Nephron progenitor cell (in vitro differentiated cells): Measurements from ENCODE around the gene LOXL3.

Source experiments
- DNase-seq: peaks from one replicate; pipeline ENCODE4 v3.0.0; 2021
- H3K27ac Mint-ChIP-seq: 2 replicates; pipeline ENCODE4 v1.8.0; 2021; ENCODE audit warnings: mild to moderate bottlenecking, moderate library complexity, mixed read lengths
- H3K27me3 Mint-ChIP-seq: 2 replicates; pipeline ENCODE4 v1.8.0; 2021; ENCODE audit warnings: mild to moderate bottlenecking, low read depth, mixed read lengths; ENCODE audit not compliant: poor library complexity
- H3K36me3 Mint-ChIP-seq: 2 replicates; pipeline ENCODE4 v1.8.0; 2021; ENCODE audit warnings: low read depth, mixed read lengths
- H3K4me1 Mint-ChIP-seq: 2 replicates; pipeline ENCODE4 v1.8.0; 2021; ENCODE audit warnings: mixed read lengths
- H3K4me3 Mint-ChIP-seq: 2 replicates; pipeline ENCODE4 v1.8.0; 2021; ENCODE audit warnings: mild to moderate bottlenecking, moderate library complexity, mixed read lengths
- H3K9me3 Mint-ChIP-seq: 2 replicates; pipeline ENCODE4 v1.8.0; 2021; ENCODE audit warnings: mild to moderate bottlenecking, moderate library complexity, mixed read lengths
- CTCF ChIP-seq: fragments of 200-600 bp; sonication (generic); IDR thresholded peaks from 2 replicates; pipeline ENCODE4 v1.5.0; 2021; ENCODE audit warnings: antibody characterized with exemption

LOXL3 gene

GRCh38 chr2:74542978-74543377 is 10.8 kb downstream of the LOXL3 start:
- peaks cover 23% of the 10 kb centered on the region for H3K36me3 Mint-ChIP-seq
- no peak for TF ChIP-seq CTCF
- H3K4me3 Mint-ChIP-seq, result no peak overlapping the region
- H3K9me3 Mint-ChIP-seq, result no peaks in the 10 kb centered on the region
- no peak overlapping the region for H3K27ac Mint-ChIP-seq
- peaks cover 29% of the 10 kb centered on the region for H3K27me3 Mint-ChIP-seq
- peaks cover 15% of the 10 kb centered on the region for H3K4me1 Mint-ChIP-seq
- DNase-seq, result no peak

- H3K36me3 Mint-ChIP-seq, result peaks cover 23% of the 10 kb centered on the region
- TF ChIP-seq CTCF, result no peak
- H3K9me3 Mint-ChIP-seq, result no peaks in the 10 kb centered on the region
- no peak overlapping the region for H3K4me3 Mint-ChIP-seq
- peaks cover 9% of the 10 kb centered on the region for H3K27me3 Mint-ChIP-seq
- no peak overlapping the region for H3K27ac Mint-ChIP-seq
- no peak for DNase-seq
- peaks cover 13% of the 10 kb centered on the region for H3K4me1 Mint-ChIP-seq
These were observed 13.5 kb downstream of the LOXL3 start for GRCh38 chr2:74540291-74540690.

GRCh38 chr2:74538881-74539339 is 14.8 kb downstream of the LOXL3 start:
- Mint-ChIP-seq H3K36me3 (peaks cover 21% of the 10 kb centered on the region), H3K9me3 (no peaks in the 10 kb centered on the region), H3K27ac (no peak overlapping the region), H3K27me3 (peaks cover 3% of the 10 kb centered on the region), H3K4me1 (peaks cover 13% of the 10 kb centered on the region), H3K4me3 (no peak overlapping the region)
- no peak for DNase-seq
- TF ChIP-seq CTCF, result no peak

- Mint-ChIP-seq H3K9me3 (no peaks in the 10 kb centered on the region), H3K27ac (no peak overlapping the region), H3K27me3 (peaks cover 3% of the 10 kb centered on the region), H3K36me3 (peaks cover 22% of the 10 kb centered on the region), H3K4me3 (no peak overlapping the region), H3K4me1 (peaks cover 15% of the 10 kb centered on the region)
- no peak for DNase-seq
- no peak for TF ChIP-seq CTCF
These were observed 16.6 kb downstream of the LOXL3 start for GRCh38 chr2:74537140-74537539.

DNA sequence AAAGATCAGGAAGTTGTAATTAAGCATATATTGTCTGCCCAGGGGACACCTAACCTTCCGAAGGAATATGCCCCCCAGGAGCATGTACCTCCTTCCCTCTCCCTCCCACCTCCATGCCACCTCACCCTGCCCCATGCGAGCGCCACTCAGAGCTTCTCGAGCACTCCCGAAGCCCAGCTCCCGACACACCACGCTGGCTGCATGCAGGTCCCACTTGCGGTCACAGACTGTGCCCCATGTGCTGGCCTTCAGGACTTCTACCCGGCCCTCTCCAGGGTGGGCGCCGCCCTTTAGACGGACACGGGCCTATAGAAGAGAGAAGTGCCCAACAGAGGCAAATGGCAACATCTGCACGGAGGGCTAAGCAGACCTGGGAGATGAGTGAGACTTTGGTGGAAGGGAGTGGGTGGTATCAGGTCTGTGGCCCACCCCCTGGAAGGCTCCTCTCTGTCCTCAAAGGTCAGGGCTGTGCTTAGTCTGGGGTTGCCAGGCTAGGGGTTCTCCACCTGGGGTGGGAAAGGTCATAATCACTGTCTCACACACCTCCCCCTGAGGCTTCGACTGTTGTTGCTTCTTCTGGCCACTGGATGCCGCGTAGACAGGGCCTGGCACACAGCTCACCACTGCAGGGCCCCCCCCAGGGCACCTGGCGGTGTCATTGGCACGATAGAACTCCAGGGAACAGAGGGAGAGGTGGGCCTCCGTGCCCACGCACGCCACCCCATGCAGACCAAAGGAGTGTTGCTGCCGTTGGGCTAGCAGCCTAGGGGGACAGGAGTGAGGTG is 17.4 kb downstream of the LOXL3 start:
- DNase-seq, result no peak
- H3K4me1 Mint-ChIP-seq, result peaks cover 20% of the 10 kb centered on the region
- TF ChIP-seq CTCF, result no peak
- H3K36me3 Mint-ChIP-seq, result peaks cover 23% of the 10 kb centered on the region
- no peak overlapping the region for H3K4me3 Mint-ChIP-seq
- no peak overlapping the region for H3K27ac Mint-ChIP-seq
- H3K9me3 Mint-ChIP-seq, result no peaks in the 10 kb centered on the region
- peaks cover 3% of the 10 kb centered on the region for H3K27me3 Mint-ChIP-seq

GRCh38 chr2:74535440-74535965 is 18.2 kb downstream of the LOXL3 start:
- DNase-seq, result no peak
- H3K27me3 Mint-ChIP-seq, result peaks cover 3% of the 10 kb centered on the region
- no peak overlapping the region for H3K27ac Mint-ChIP-seq
- peaks cover 29% of the 10 kb centered on the region for H3K4me1 Mint-ChIP-seq
- peaks cover 22% of the 10 kb centered on the region for H3K36me3 Mint-ChIP-seq
- no peaks in the 10 kb centered on the region for H3K9me3 Mint-ChIP-seq
- no peak for TF ChIP-seq CTCF
- no peak overlapping the region for H3K4me3 Mint-ChIP-seq
